ENCODE data around the gene CUEDC1.
"Not testable (repeated sequence)": the region's sequence is repeated elsewhere in the genome, so short reads cannot be mapped to it uniquely, and the experiment has no call there.

The CUEDC1 gene

DNA sequence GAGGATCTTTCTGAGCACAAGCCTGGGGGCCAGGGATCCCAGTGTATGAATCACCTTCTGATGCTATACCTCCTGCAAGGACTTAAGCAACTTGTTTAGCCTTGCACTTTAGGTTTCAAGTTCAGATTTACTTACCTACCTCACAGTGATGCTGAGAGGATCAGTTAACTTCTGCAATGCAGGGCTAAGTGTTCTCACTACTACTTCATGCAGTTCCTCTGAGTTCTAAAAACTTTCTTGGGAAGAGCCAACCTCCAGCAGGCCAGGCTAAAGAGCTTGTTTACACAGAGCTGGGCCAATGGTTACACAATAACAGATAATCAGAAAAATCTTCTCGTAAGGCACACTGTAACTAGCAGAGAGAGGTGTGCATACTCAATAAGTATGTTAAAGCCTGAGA, 19.8 kb upstream of the CUEDC1 start:
- Histone ChIP-seq H3K9ac (ENCODE audit: low read depth, low read length) (no peak overlapping the region), H3K36me3 (ENCODE audit: insufficient read depth, low read length) (peaks cover 27% of the 10 kb centered on the region), H3K9me3 (ENCODE audit: control insufficient read depth, insufficient read depth, low read length) (no peaks in the 10 kb centered on the region), H3K4me1 (ENCODE audit: insufficient read depth, low read length) (no peaks in the 10 kb centered on the region)

DNA sequence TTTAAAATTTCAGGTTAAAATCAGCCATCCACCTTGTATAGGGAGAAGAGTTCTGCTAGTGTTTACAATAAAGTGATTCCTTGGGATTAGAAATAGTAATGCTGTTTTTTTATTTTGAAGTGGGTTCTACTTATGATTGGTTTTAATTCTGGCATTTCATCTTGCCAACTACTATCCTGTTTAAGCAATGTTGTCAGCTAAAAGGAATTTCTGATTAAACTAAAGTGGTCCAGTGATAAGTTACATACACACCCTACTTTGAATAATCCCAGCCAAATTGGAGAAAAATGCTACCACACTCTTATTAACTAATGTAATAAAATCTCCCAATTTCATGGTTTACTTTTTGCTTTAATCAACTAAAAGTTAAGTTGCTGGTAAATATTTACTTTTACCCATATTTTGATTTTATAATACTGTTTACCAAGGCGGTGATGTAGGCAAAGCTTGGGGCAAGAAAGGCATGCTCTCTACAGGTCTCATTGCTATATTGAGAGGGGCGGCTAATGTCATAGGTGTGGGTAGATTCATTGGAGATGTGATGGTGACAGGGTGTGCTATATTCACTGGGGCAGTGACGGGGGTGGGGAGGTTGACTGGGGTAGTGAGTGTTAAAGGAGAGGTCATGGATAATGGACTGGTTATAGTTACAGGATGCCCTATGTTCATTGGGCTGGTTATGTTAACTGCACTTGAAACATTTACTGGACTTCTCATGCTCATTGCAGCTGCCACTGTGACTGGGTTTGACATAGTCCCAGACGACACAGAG, 19.0 kb upstream of the CUEDC1 start:
- not testable (repeated sequence) for H3K9ac ChIP-seq (ENCODE audit: low read depth, low read length); H3K9me3 ChIP-seq (ENCODE audit: control insufficient read depth, insufficient read depth, low read length); H3K4me1 ChIP-seq (ENCODE audit: insufficient read depth, low read length)
- H3K36me3 ChIP-seq (ENCODE audit: insufficient read depth, low read length), result peaks cover 27% of the 10 kb centered on the region

DNA sequence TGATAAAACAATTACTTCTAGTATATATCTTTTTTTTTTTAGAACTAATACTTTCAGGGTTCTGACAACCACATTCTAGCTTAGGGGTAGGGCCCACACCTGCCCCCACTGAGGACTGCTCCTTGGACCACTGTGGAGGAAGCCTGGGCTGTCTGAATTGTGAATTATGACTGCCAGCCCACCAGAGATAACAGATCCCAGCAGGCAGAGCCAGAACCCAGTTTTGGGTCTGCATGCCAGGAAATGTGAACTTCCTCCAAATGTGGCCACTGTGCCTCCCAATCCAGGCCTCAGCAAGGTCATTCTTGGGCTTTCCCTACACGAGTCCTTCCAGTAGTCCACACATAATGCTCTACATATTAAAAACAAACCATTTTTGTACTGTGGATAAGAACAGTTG, 16.9 kb upstream of the CUEDC1 start:
- Histone ChIP-seq H3K9me3 (ENCODE audit: control insufficient read depth, insufficient read depth, low read length) (no peaks in the 10 kb centered on the region), H3K36me3 (ENCODE audit: insufficient read depth, low read length) (peaks cover 19% of the 10 kb centered on the region), H3K4me1 (ENCODE audit: insufficient read depth, low read length) (peaks cover 5% of the 10 kb centered on the region; the same call in 1 of the 2 replicates), H3K9ac (ENCODE audit: low read depth, low read length) (no peak overlapping the region)

DNA sequence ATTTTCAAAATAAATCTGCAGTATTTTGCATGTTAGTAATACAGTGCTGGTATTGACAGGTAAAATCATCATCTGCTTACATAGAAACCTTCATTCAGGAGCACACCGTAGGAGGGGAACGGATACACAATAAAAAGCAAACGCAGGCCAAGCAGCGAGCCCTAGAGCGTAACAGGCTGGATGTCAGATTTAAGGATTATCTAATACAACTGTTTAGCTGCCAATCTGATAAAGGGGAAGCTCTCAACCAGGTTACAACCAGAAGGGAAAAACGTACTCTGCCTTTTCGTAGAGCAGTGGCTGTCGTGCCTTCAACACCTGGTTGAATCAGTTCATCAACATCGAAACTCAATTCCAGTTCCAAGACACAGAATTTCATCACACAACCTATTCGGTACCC, 16.4 kb upstream of the CUEDC1 start:
- Histone ChIP-seq H3K4me1 (ENCODE audit: insufficient read depth, low read length) (peaks cover 10% of the 10 kb centered on the region; the same call in 1 of the 2 replicates), H3K9ac (ENCODE audit: low read depth, low read length) (no peak overlapping the region), H3K36me3 (ENCODE audit: insufficient read depth, low read length) (peaks cover 14% of the 10 kb centered on the region; the same call in 1 of the 2 replicates), H3K9me3 (ENCODE audit: control insufficient read depth, insufficient read depth, low read length) (no peaks in the 10 kb centered on the region)

DNA sequence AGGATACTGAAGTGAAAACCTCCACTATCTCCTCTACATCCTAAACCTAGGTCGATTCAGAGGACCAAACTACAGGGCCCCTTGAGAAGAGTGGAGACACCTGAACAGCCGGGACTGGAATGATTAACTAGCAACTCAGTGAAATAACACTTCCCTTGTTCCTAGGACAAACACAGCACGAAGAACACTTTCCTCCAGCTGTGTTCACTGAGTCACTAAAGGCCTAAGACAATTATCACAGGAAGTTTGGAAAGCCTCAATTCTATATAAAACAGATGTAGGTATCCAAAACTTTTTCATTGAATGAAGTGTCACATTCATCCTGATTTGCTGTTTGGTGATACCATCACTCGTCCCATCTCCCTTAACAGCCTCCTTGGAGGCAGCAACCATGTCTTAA, 15.5 kb upstream of the CUEDC1 start:
- H3K9me3 ChIP-seq (ENCODE audit: control insufficient read depth, insufficient read depth, low read length), result no peaks in the 10 kb centered on the region
- peaks cover 10% of the 10 kb centered on the region; the same call in 1 of the 2 replicates for H3K4me1 ChIP-seq (ENCODE audit: insufficient read depth, low read length)
- 0 out of 2 replicates have a peak, but pooled peaks cover 10% of the 10 kb centered on the region for H3K36me3 ChIP-seq (ENCODE audit: insufficient read depth, low read length)
- H3K9ac ChIP-seq (ENCODE audit: low read depth, low read length), result no peak overlapping the region

DNA sequence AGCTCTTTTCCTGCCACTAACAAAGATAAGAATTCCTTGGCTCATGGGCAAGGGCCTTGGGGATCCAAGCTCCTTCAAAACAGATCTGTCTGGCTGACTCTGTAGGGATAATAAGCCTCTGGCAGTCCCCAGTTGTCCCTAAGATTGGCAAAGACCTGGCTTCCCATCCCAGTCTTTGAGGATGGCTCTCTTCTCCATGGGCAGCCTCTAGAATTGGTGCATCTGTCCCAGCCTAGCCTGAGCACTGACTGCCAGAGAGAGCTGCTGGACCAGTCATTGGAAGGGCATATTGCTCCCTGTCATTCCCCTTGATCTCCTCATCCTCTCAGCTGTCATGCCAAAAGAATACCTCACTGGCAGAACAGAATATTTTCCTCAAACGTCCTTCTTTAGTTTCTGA, 13.2 kb upstream of the CUEDC1 start:
- H3K9ac ChIP-seq (ENCODE audit: low read depth, low read length), result no peak overlapping the region
- H3K4me1 ChIP-seq (ENCODE audit: insufficient read depth, low read length), result peaks cover 10% of the 10 kb centered on the region; the same call in 1 of the 2 replicates
- no peaks in the 10 kb centered on the region for H3K36me3 ChIP-seq (ENCODE audit: insufficient read depth, low read length)
- H3K9me3 ChIP-seq (ENCODE audit: control insufficient read depth, insufficient read depth, low read length), result no peaks in the 10 kb centered on the region

DNA sequence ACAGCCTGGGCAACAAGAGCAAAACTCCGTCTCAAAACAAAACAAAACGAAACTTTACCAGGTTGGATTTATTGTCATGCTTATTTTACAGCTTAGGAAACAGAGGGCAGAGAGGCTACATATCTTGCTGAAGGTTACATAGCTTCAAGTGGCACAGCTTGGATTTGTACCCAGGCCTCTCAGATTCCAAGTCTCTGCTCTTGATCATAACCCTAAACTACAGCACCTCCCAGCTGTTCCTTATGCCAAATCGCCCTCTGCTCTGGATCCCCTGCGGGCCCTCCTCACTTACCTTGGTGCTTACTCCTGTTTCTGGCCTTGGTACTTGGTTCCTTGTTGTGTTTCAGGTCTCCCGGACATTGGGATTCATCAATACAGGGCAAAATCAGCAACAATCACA, 11.7 kb upstream of the CUEDC1 start:
- Histone ChIP-seq H3K9ac (ENCODE audit: low read depth, low read length) (no peak overlapping the region), H3K4me1 (ENCODE audit: insufficient read depth, low read length) (peaks cover 10% of the 10 kb centered on the region; the same call in 1 of the 2 replicates), H3K36me3 (ENCODE audit: insufficient read depth, low read length) (no peaks in the 10 kb centered on the region), H3K9me3 (ENCODE audit: control insufficient read depth, insufficient read depth, low read length) (no peaks in the 10 kb centered on the region)

DNA sequence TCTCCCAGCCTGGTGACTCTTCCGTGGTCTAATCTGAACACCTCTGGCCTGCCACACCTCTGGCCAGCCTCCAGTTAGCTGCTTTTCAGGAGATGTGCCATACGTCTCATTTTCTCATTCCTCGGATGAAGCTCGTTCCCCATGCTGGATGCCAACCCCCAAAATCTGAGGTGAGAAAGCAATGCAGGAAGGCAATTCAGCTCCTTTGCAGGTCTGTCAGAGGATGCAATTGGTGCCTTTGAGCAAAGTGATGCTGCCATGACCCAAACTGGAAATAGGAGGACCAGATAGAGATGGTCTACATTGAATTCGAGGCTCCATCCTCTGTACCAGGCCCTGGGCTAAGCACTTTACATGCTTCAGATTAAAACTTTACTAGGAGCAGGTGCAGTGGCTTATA, 11.0 kb upstream of the CUEDC1 start:
- no peaks in the 10 kb centered on the region for H3K9me3 ChIP-seq (ENCODE audit: control insufficient read depth, insufficient read depth, low read length)
- H3K36me3 ChIP-seq (ENCODE audit: insufficient read depth, low read length), result no peaks in the 10 kb centered on the region
- peaks cover 10% of the 10 kb centered on the region; the same call in 1 of the 2 replicates for H3K4me1 ChIP-seq (ENCODE audit: insufficient read depth, low read length)
- no peak overlapping the region for H3K9ac ChIP-seq (ENCODE audit: low read depth, low read length)

DNA sequence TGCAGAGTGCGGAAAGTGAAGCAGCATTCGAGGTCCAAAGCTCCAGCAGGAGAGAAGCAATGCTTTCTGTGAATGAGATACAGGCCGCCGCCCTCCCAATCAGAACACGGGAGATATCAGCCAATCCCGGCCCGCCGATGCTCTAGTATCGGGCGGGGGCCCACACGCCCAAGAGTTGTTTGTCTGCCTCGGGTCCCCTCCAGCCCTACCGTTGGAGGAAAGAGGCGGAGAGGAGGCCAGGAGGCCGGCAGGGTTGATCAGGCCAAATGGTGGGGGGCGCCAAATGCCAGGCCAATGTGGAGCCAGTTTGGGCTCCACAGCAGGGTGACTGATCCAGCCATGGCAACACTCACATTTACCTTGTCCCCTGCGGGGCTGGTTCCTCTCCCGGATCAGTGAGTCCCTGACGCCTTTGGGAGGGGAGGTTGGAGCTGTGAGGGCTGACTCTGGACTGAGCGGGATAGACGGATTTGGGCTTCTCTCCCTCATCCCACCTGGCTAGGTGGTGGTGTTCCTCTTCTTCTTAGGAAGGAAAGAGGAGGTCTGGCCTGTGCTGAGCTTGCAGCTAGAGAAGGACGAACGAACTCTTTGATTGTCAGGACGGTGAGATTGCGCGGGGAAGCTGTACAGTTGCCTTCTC, 10.4 kb upstream of the CUEDC1 start:
- no peaks in the 10 kb centered on the region for H3K9me3 ChIP-seq (ENCODE audit: control insufficient read depth, insufficient read depth, low read length)
- H3K36me3 ChIP-seq (ENCODE audit: insufficient read depth, low read length), result no peaks in the 10 kb centered on the region
- H3K9ac ChIP-seq (ENCODE audit: low read depth, low read length), result no peak overlapping the region
- H3K4me1 ChIP-seq (ENCODE audit: insufficient read depth, low read length), result peaks cover 10% of the 10 kb centered on the region; the same call in 1 of the 2 replicates

DNA sequence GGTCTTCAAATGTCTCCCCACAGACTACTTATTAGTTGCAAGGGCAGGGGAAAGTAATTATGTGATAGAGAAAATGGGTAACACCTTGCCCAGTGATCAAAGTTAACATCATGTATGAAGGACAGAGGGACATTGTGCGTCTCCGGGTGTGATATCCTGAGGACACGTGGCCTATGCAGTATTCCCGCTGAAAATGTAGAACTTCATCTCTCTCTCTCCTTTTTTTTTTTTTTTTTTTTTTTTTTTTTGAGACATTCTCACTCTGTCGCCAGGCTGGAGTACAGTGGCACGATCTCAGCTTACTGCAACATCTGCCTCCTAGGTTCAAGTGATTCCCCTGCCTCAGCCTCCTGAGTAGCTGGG, 7.9 kb upstream of the CUEDC1 start:
- peaks cover 10% of the 10 kb centered on the region; the same call in 1 of the 2 replicates for H3K4me1 ChIP-seq (ENCODE audit: insufficient read depth, low read length)
- no peaks in the 10 kb centered on the region for H3K9me3 ChIP-seq (ENCODE audit: control insufficient read depth, insufficient read depth, low read length)
- no peak overlapping the region for H3K9ac ChIP-seq (ENCODE audit: low read depth, low read length)
- H3K36me3 ChIP-seq (ENCODE audit: insufficient read depth, low read length), result no peaks in the 10 kb centered on the region

DNA sequence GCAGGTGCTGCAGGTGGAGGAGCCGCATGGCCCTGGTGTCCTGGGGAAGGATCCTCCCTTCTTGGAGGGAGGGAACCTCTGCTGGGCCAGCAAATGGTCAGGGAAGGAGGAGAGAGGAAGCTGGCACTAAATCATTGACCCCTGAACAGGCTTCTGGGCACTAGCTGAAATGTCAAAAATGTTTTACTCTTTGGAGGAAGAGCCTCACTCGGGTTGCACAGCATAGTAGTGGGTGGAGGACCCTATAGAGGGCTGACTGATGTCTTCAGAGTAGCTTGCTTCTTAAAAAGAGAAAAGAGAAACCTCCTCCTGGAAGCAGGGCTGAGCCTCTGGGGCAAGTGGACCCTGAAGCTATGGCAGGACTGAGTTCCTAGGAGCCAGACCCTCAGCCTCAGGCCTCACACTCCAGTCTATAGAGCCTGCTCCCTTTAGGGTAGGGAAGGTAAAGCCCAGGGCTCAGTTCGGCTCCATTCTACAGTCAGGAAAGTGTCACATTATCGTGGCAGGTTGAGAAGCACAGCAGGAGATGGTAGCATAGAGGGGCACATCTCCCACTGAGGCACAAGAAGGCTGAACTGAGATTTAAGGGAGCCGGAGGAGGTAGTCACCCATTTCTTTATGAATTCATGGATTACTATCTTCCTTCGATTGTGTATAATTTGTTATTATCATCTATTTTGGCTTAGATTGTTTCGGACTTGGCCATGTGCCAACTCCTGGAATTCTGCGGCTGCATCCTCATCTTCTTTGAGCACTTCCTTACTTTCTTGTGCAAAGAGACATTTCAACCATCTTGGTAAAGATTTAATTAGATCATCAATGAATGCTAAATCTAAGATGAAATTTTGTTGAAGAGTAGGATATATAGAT, 7.3 kb upstream of the CUEDC1 start:
- peaks cover 13% of the 10 kb centered on the region; the same call in 1 of the 2 replicates for H3K4me1 ChIP-seq (ENCODE audit: insufficient read depth, low read length)
- no peaks in the 10 kb centered on the region for H3K36me3 ChIP-seq (ENCODE audit: insufficient read depth, low read length)
- H3K9ac ChIP-seq (ENCODE audit: low read depth, low read length), result no peak overlapping the region
- no peaks in the 10 kb centered on the region for H3K9me3 ChIP-seq (ENCODE audit: control insufficient read depth, insufficient read depth, low read length)

DNA sequence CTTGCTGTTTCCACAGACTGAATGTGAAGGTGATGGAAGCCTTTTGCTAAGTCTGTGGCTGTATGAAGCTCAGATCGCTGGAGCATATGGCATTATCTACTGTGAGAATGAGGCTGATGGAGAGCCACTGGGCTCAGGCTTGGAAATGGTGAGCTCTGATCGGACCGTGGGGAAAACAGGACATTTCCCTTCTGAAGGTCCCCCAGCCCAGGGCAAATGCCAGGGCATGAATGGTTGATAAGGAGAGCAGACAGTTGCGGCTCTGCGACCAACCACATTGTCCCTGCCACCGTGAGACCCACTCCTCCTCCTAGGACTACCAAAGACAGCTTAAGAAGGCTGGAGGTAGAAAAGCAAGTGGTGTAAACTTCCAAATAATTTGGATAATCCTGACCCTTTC, 4.7 kb upstream of the CUEDC1 start:
- no peaks in the 10 kb centered on the region for H3K36me3 ChIP-seq (ENCODE audit: insufficient read depth, low read length)
- H3K9ac ChIP-seq (ENCODE audit: low read depth, low read length), result no peak overlapping the region
- H3K9me3 ChIP-seq (ENCODE audit: control insufficient read depth, insufficient read depth, low read length), result no peaks in the 10 kb centered on the region
- peaks cover 18% of the 10 kb centered on the region for H3K4me1 ChIP-seq (ENCODE audit: insufficient read depth, low read length)

DNA sequence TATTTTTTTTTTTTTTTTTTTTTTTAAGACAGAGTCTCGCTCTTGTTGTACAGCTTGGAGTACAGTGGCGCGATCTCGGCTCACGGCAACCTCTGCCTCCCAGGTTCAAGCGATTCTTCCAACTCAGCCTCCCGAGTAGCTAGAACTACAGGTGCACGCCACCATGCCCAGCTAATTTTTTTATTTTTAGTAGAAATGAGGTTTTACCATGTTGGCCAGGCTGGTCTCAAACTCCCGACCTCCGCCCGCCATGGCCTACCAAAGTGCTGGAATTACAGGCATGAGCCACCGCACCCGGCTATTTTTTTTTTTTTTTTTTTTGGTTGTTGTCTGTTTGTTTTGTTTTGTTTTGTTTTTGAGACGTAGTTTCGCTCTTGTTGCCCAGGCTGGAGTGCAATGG, 3.2 kb upstream of the CUEDC1 start:
- H3K4me1 ChIP-seq (ENCODE audit: insufficient read depth, low read length), result peaks cover 26% of the 10 kb centered on the region
- H3K36me3 ChIP-seq (ENCODE audit: insufficient read depth, low read length); H3K9me3 ChIP-seq (ENCODE audit: control insufficient read depth, insufficient read depth, low read length); H3K9ac ChIP-seq (ENCODE audit: low read depth, low read length): not testable (repeated sequence)

DNA sequence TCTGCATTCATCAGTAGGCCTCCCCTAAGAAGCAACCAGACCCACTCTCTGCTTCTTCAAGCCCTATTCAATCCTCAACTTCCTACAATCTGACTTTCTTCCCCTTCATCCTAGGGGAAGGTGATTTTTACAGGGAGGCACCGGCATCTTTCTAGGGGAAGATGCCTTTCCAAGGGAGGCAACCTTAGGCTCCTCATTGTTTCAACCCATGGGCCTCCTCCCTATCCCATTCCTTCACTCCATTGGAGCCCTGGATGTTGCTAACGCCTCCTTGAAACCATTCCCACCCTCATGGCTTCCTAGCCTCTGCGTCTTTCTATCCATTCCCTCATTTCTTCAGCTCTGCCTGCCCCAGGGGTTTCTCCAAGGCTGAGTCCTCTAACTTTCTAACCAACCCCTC, 2.7 kb upstream of the CUEDC1 start:
- peaks cover 31% of the 10 kb centered on the region for H3K4me1 ChIP-seq (ENCODE audit: insufficient read depth, low read length)
- no peaks in the 10 kb centered on the region for H3K9me3 ChIP-seq (ENCODE audit: control insufficient read depth, insufficient read depth, low read length)
- H3K36me3 ChIP-seq (ENCODE audit: insufficient read depth, low read length), result no peaks in the 10 kb centered on the region
- H3K9ac ChIP-seq (ENCODE audit: low read depth, low read length), result no peak overlapping the region

Measured in ES-I3 (cell line).